Sciatic nerve (tissue), 2 donors: ENCODE measurements around the gene HSPB6. TPM values are rescaled to one million over a fixed set of nuclear protein-coding genes. Genes with fewer than 3 reads are reported as not detected.

ENCODE experiments used
- ATAC-seq: fragments of 200-7000 bp; cut with Tn5 transposase; one replicate; pipeline ENCODE4 v1.9.1; 2020; ENCODE audit warnings: mild to moderate bottlenecking, moderate library complexity
- DNase-seq: peaks from one replicate; pipeline ENCODE4 v3.0.0-alpha.2; 2020; ENCODE audit warnings: low spot score
- intact Hi-C: fragments of 100-400 bp; cut with DNase I; formaldehyde crosslinking; loops from one replicate; pipeline ENCODE4 v1.14.2; 2022
- total RNA-seq: library from RNA; stranded (reverse); fragmentation: NEBNext Ultra II Directional; extraction: Animal tissue kit (Norgen Biotek cat#: 25700); gene quantifications from one replicate; pipeline ENCODE4 v1.2.1, GENCODE V29; 2021
- donor health status: DM: no; HTN: no; CAD: no.
- donor health status: DM: no; HTN: no; CAD: no.

HSPB6 gene
- total RNA-seq, 1 donor from 2014 or later, result 79.7 TPM

- DNase-seq, result no peak
- ATAC-seq, result no peak
- intact Hi-C loops, result loop anchor here (10.0 kb wide), 1 partner anchor 568 kb away; the partner anchor contains the start of gene FXYD7
Measured at GRCh38 chr19:35712567-35713505, 44.0 kb downstream of the HSPB6 start.

GRCh38 chr19:35710784-35711723 lies 45.8 kb downstream of the HSPB6 start:
- ATAC-seq (no peak), DNase-seq (no peak)
- intact Hi-C loops, result loop anchor here (10.0 kb wide), 1 partner anchor 566 kb away; the partner anchor contains the start of gene FXYD7

GRCh38 chr19:35708391-35708790 lies 48.4 kb downstream of the HSPB6 start:
- intact Hi-C loops, result no loop called here
- ATAC-seq (no peak), DNase-seq (no peak)

Other genes with a start within 250 kb of the HSPB6 start
- gene DMKN, start 243.4 kb downstream of the HSPB6 start, total RNA-seq, result 26.5 TPM
- not detected for gene SBSN, start 228.7 kb downstream of the HSPB6 start, total RNA-seq
- gene GAPDHS, start 223.6 kb downstream of the HSPB6 start, total RNA-seq, result not detected
- 53.9 TPM for gene TMEM147, start 211.4 kb downstream of the HSPB6 start, total RNA-seq
- gene ATP4A, start 193.4 kb downstream of the HSPB6 start, total RNA-seq, result not detected
- not detected for gene PMIS2, start 170.9 kb downstream of the HSPB6 start, total RNA-seq
- gene HAUS5, start 144.3 kb downstream of the HSPB6 start, total RNA-seq, result 13.5 TPM
- 56.7 TPM for gene RBM42, start 128.0 kb downstream of the HSPB6 start, total RNA-seq
- 1.2 TPM for gene ETV2, start 115.3 kb downstream of the HSPB6 start, total RNA-seq
- 211 TPM for gene COX6B1, start 108.7 kb downstream of the HSPB6 start, total RNA-seq
- gene UPK1A, start 90.5 kb downstream of the HSPB6 start, total RNA-seq, result not detected
- gene ZBTB32, start 52.5 kb downstream of the HSPB6 start, total RNA-seq, result 0.18 TPM
- gene KMT2B, start 39.0 kb downstream of the HSPB6 start, total RNA-seq, result 41.1 TPM
- 10.8 TPM for gene IGFLR1, start 14.6 kb downstream of the HSPB6 start, total RNA-seq
- 22.9 TPM for gene U2AF1L4, start 11.6 kb downstream of the HSPB6 start, total RNA-seq
- 45.6 TPM for gene PSENEN, start 11.4 kb downstream of the HSPB6 start, total RNA-seq
- gene LIN37, start 8.5 kb downstream of the HSPB6 start, total RNA-seq, result 12.3 TPM
- 29.4 TPM for gene PROSER3, start 1.1 kb upstream of the HSPB6 start, total RNA-seq
- 26.8 TPM for gene ARHGAP33, start 18.5 kb upstream of the HSPB6 start, total RNA-seq
- gene PRODH2, start 55.8 kb upstream of the HSPB6 start, total RNA-seq, result not detected
- gene NPHS1, start 95.5 kb upstream of the HSPB6 start, total RNA-seq, result not detected
- gene KIRREL2, start 99.9 kb upstream of the HSPB6 start, total RNA-seq, result 0.13 TPM
- gene APLP1, start 111.5 kb upstream of the HSPB6 start, total RNA-seq, result 14.1 TPM
- 39.3 TPM for gene NFKBID, start 143.5 kb upstream of the HSPB6 start, total RNA-seq
- gene HCST, start 145.5 kb upstream of the HSPB6 start, total RNA-seq, result 14.3 TPM
- gene TYROBP, start 151.3 kb upstream of the HSPB6 start, total RNA-seq, result 104 TPM
- gene LRFN3, start 179.3 kb upstream of the HSPB6 start, total RNA-seq, result 13.1 TPM
- gene SDHAF1, start 238.2 kb upstream of the HSPB6 start, total RNA-seq, result 17.0 TPM